HepG2 (cell line): Measurements from ENCODE around the gene SPAG9. TPM values are rescaled to one million over a fixed set of nuclear protein-coding genes. Genes with fewer than 3 reads are reported as not detected.

Source experiments
- ATF1 ChIP-seq: IDR thresholded peaks from 2 replicates; pipeline ENCODE4 v1.6.1; 2016; ENCODE audit warnings: mild to moderate bottlenecking, control low read depth
- DNMT1 ChIP-seq: sonication (generic); formaldehyde crosslinking; IDR thresholded peaks from 2 replicates; pipeline ENCODE4 v1.5.1; 2020; ENCODE audit warnings: mild to moderate bottlenecking, missing genetic modification reagents
- FOXK1 ChIP-seq: sonication (generic); formaldehyde crosslinking; IDR thresholded peaks from 2 replicates; pipeline ENCODE4 v1.4.0; 2020; ENCODE audit warnings: low read depth, missing genetic modification reagents, borderline replicate concordance
- HBP1 ChIP-seq: IDR thresholded peaks from 2 replicates; pipeline ENCODE4 v1.6.1; 2016; ENCODE audit warnings: low read depth, control low read depth
- HNF1B ChIP-seq: sonication (generic); formaldehyde crosslinking; IDR thresholded peaks from 2 replicates; pipeline ENCODE4 v1.5.1; 2020; ENCODE audit warnings: mild to moderate bottlenecking, moderate library complexity, missing genetic modification reagents
- KDM5B ChIP-seq: sonication (generic); formaldehyde crosslinking; IDR thresholded peaks from 2 replicates; pipeline ENCODE4 v1.4.0; 2020; ENCODE audit warnings: missing genetic modification reagents, mild to moderate bottlenecking, borderline replicate concordance
- KLF13 ChIP-seq: sonication (generic); formaldehyde crosslinking; IDR thresholded peaks from 2 replicates; pipeline ENCODE4 v1.4.0; 2020; ENCODE audit warnings: mild to moderate bottlenecking, missing genetic modification reagents
- MAZ ChIP-seq, 2 experiments: sonication (generic) in 1 of 2; formaldehyde crosslinking in 1 of 2; IDR thresholded peaks; 2 replicates each; pipeline versions ENCODE4 v1.5.0 to v1.6.1; 2012 to 2020; ENCODE audit warnings: low read depth in 2 of 2, mild to moderate bottlenecking in 2 of 2, borderline replicate concordance in 1 of 2, improper control_type of control experiment in 1 of 2, low read length in 1 of 2, missing genetic modification reagents in 1 of 2, moderate library complexity in 1 of 2
- MED8 ChIP-seq: sonication (generic); formaldehyde crosslinking; IDR thresholded peaks from 2 replicates; pipeline ENCODE4 v1.8.1; 2023; ENCODE audit warnings: mild to moderate bottlenecking, missing genetic modification reagents; ENCODE audit not compliant: insufficient replicate concordance
- MYC ChIP-seq: sonication (generic); formaldehyde crosslinking; IDR thresholded peaks from 2 replicates; pipeline ENCODE4 v1.9.0; 2021; ENCODE audit warnings: missing genetic modification reagents, borderline replicate concordance
- NR2F2 ChIP-seq: IDR thresholded peaks from 2 replicates; pipeline ENCODE4 v1.6.1; 2012; ENCODE audit warnings: low read depth, inconsistent platforms, borderline replicate concordance
- PAWR ChIP-seq: sonication (generic); formaldehyde crosslinking; IDR thresholded peaks from 2 replicates; pipeline ENCODE4 v1.4.0; 2020; ENCODE audit warnings: missing genetic modification reagents, mild to moderate bottlenecking, borderline replicate concordance
- POLR2G ChIP-seq: fragments of 200-400 bp; formaldehyde crosslinking; IDR thresholded peaks from 2 replicates; pipeline ENCODE4 v1.6.1; 2018; ENCODE audit warnings: mild to moderate bottlenecking, low read depth, low read length, moderate library complexity
- SAP130 ChIP-seq: IDR thresholded peaks from 2 replicates; pipeline ENCODE4 v1.6.1; 2016; ENCODE audit warnings: low read depth
- TEAD3 ChIP-seq: optimal IDR thresholded peaks from 2 replicates; pipeline ENCODE3; 2016; ENCODE audit warnings: borderline replicate concordance
- UBTF ChIP-seq: sonication (generic); formaldehyde crosslinking; IDR thresholded peaks from 2 replicates; pipeline ENCODE4 v1.4.0; 2020; ENCODE audit warnings: mild to moderate bottlenecking, missing genetic modification reagents
- ZC3H4 ChIP-seq: sonication (generic); formaldehyde crosslinking; IDR thresholded peaks from 2 replicates; pipeline ENCODE4 v1.4.0; 2020; ENCODE audit warnings: missing genetic modification reagents, borderline replicate concordance
- ZFP36L2 ChIP-seq: sonication (generic); formaldehyde crosslinking; IDR thresholded peaks from 2 replicates; pipeline ENCODE4 v1.4.0; 2020; ENCODE audit warnings: missing genetic modification reagents
- ZNF564 ChIP-seq: sonication (generic); formaldehyde crosslinking; IDR thresholded peaks from 2 replicates; pipeline ENCODE4 v1.8.1; 2023; ENCODE audit warnings: mild to moderate bottlenecking, missing genetic modification reagents
- ZNF639 ChIP-seq: conservative IDR thresholded peaks from 2 replicates; pipeline ENCODE4 v1.6.1; 2018; ENCODE audit warnings: missing genetic modification reagents
- ZXDC ChIP-seq: sonication (generic); formaldehyde crosslinking; IDR thresholded peaks from 2 replicates; pipeline ENCODE4 v1.5.0; 2020; ENCODE audit warnings: mild to moderate bottlenecking, missing genetic modification reagents
- polyA plus RNA-seq, 8 experiments: library from polyadenylated mRNA; depleted of rRNA in 3 of 8; stranded (reverse) in 7 of 8; unstranded in 1 of 8; fragments of >200 nt; fragmentation: Illumina TruSeq in 4 of 8; extraction: Trizol in 4 of 8; gene quantifications; 2 replicates each; pipeline versions ENCODE4 v1.2.1 to v1.2.3, GENCODE V29; 2011 to 2016; ENCODE audit warnings: low read depth in 4 of 8, missing spikeins in 1 of 8, mixed read lengths in 1 of 8; ENCODE audit not compliant: insufficient read depth in 1 of 8
- total RNA-seq, 5 experiments: library from RNA; depleted of rRNA; stranded (reverse); fragments of >200 nt; fragmentation: Illumina TruSeq; extraction: Trizol; gene quantifications; 2 replicates each; pipeline ENCODE4 v1.2.3, GENCODE V29; 2016; ENCODE audit warnings: low read depth in 1 of 5

Gene SPAG9
- total and polyA plus RNA-seq, 2 of the 13 experiments (the other 11 are each of a cell fraction or from before 2014, with no cell fraction given), result 43.2 to 78.6 TPM

- TF ChIP-seq ZNF639 (0 out of 2 replicates have a peak, but pooled peaks have one; percentile 27), HNF1B (CRISPR knock-in tag) (peak; percentile 14), POLR2G (no peak), FOXK1 (no peak), MAZ (IDR thresholded peaks at IDR 0.05; ENCODE audit: borderline replicate concordance, low read depth, low read length) (no peak), MAZ (CRISPR knock-in tag; IDR thresholded peaks at IDR 0.05; ENCODE audit: low read depth) (peak; percentile 79; the same call in 1 of the 2 replicates), ZFP36L2 (CRISPR knock-in tag) (peak; percentile 20; the same call in 1 of the 2 replicates), DNMT1 (0 out of 2 replicates have a peak, but pooled peaks have one; percentile 61), MED8 (CRISPR knock-in tag) (no peak), SAP130 (CRISPR knock-in tag) (peak; percentile 65; the same call in 1 of the 2 replicates), MYC (CRISPR knock-in tag) (0 out of 2 replicates have a peak, but pooled peaks have one; percentile 27), HBP1 (CRISPR knock-in tag) (no peak), KLF13 (CRISPR knock-in tag) (no peak), ZXDC (CRISPR knock-in tag) (peak; percentile 60; the same call in 1 of the 2 replicates), KDM5B (CRISPR knock-in tag) (peak; percentile 39; the same call in 1 of the 2 replicates), PAWR (CRISPR knock-in tag) (no peak), ZNF564 (CRISPR knock-in tag) (peak; percentile 26; the same call in 1 of the 2 replicates), ZC3H4 (CRISPR knock-in tag) (no peak), TEAD3 (CRISPR knock-in tag) (no peak), NR2F2 (no peak), ATF1 (CRISPR knock-in tag) (no peak), UBTF (CRISPR knock-in tag) (peak; percentile 96)
Observed at GRCh38 chr17:51120357-51120738, 320 bp downstream of the SPAG9 start (continued).
